ENCODE measurements around the gene APRT. TPM values are rescaled to one million over a fixed set of nuclear protein-coding genes. Genes with fewer than 3 reads are reported as not detected.
"Not testable (repeated sequence)": the region's sequence is repeated elsewhere in the genome, so short reads cannot be mapped to it uniquely, and the experiment has no call there.

APRT gene
- total RNA-seq, 1 donor from 2014 or later = 45.3 TPM

- peak; percentile 85 for DNase-seq (ENCODE audit: missing footprints)
- intact Hi-C loops (cut with DNase I) = no loop called here
- ATAC-seq = no peak
These were observed 30.3 kb downstream of the APRT start for GRCh38 chr16:88781140-88782077.

- no peak for ATAC-seq
- intact Hi-C loops (cut with DNase I) = no loop called here
- DNase-seq (ENCODE audit: missing footprints) = no peak
These were observed 31.3 kb downstream of the APRT start for GRCh38 chr16:88780142-88781062.

GRCh38 chr16:88779406-88780141 is 32.2 kb downstream of the APRT start:
- DNase-seq (ENCODE audit: missing footprints) (no peak), ATAC-seq (no peak)
- intact Hi-C loops (cut with DNase I) = no loop called here

- intact Hi-C loops (cut with DNase I) = no loop called here
- ATAC-seq (no peak), DNase-seq (ENCODE audit: missing footprints) (no peak)
These were observed 33.1 kb downstream of the APRT start for GRCh38 chr16:88778541-88779065.

GRCh38 chr16:88778271-88778525 is 33.5 kb downstream of the APRT start:
- DNase-seq (ENCODE audit: missing footprints) (no peak), ATAC-seq (no peak)
- intact Hi-C loops (cut with DNase I) = no loop called here

GRCh38 chr16:88777471-88778270 is 34.1 kb downstream of the APRT start:
- no peak for ATAC-seq
- no peak for DNase-seq (ENCODE audit: missing footprints)
- intact Hi-C loops (cut with DNase I) = no loop called here

GRCh38 chr16:88775825-88776224 is 35.9 kb downstream of the APRT start:
- DNase-seq (ENCODE audit: missing footprints) (no peak), ATAC-seq (no peak)

GRCh38 chr16:88774544-88775393 is 37.0 kb downstream of the APRT start:
- no peak for ATAC-seq
- intact Hi-C loops (cut with DNase I) = no loop called here

More at GRCh38 chr16:88775825-88776224, 35.9 kb downstream of the APRT start:
- intact Hi-C loops (cut with DNase I) = no loop called here

GRCh38 chr16:88773812-88774291 is 37.9 kb downstream of the APRT start:
- peak; percentile 35 for ATAC-seq
- intact Hi-C loops (cut with DNase I) = no loop called here
- DNase-seq (ENCODE audit: missing footprints) = no peak

More at GRCh38 chr16:88774544-88775393, 37.0 kb downstream of the APRT start:
- DNase-seq (ENCODE audit: missing footprints) = no peak

- intact Hi-C loops (cut with DNase I) = no loop called here
- ATAC-seq (peak; percentile 47), DNase-seq (ENCODE audit: missing footprints) (no peak)
These were observed 38.6 kb downstream of the APRT start for GRCh38 chr16:88772871-88773811.

- ATAC-seq; intact Hi-C loops (cut with DNase I); DNase-seq (ENCODE audit: missing footprints): not testable (repeated sequence)
These were observed 39.9 kb downstream of the APRT start for GRCh38 chr16:88771781-88772180.

- intact Hi-C loops (cut with DNase I) = no loop called here
- ATAC-seq = no peak
- no peak for DNase-seq (ENCODE audit: missing footprints)
These were observed 40.4 kb downstream of the APRT start for GRCh38 chr16:88771294-88771772.

- intact Hi-C loops (cut with DNase I) = no loop called here
These were observed 41.1 kb downstream of the APRT start for GRCh38 chr16:88770461-88771293.

GRCh38 chr16:88769617-88770460 is 41.9 kb downstream of the APRT start:
- intact Hi-C loops (cut with DNase I) = no loop called here
- ATAC-seq = no peak
- no peak for DNase-seq (ENCODE audit: missing footprints)

More at GRCh38 chr16:88770461-88771293, 41.1 kb downstream of the APRT start:
- peak; percentile 14 for ATAC-seq
- no peak for DNase-seq (ENCODE audit: missing footprints)
